HEK293 (cell line): ENCODE data around the gene KIAA0825.

Experiments used
- CTCF ChIA-PET: fragments of 350-600 bp; formaldehyde crosslinking; extraction: SDS; loops from one replicate; lab custom pipeline; 2021; ENCODE audit warnings: antibody characterized with exemption; lab: Yijun Ruan, JAX
- POLR2A ChIA-PET: fragments of 300-600 bp; formaldehyde crosslinking; extraction: SDS; loops from one replicate; lab custom pipeline; 2020; ENCODE audit warnings: antibody characterized with exemption, inconsistent platforms; lab: Yijun Ruan, JAX
- H3K27ac ChIP-seq: fragments of 200-500 bp; sonication (Bioruptor generic); 2 replicates; pipeline ENCODE4 v1.5.1; 2014; ENCODE audit warnings: low read depth, low read length, control low read depth, inconsistent platforms; ENCODE audit errors: extremely low read depth
- H3K36me3 ChIP-seq, 2 experiments: fragments of 200-500 bp in 1 of 2; sonication (Bioruptor generic) in 1 of 2; 1 replicate in 1 of 2; 2 replicates in 1 of 2; pipeline ENCODE4 v1.5.1; 2014 to 2017; ENCODE audit warnings: inconsistent platforms in 2 of 2, low read length in 2 of 2; ENCODE audit not compliant: control insufficient read depth in 2 of 2, insufficient read depth in 1 of 2
- H3K4me1 ChIP-seq: fragments of 200-500 bp; sonication (Bioruptor generic); 2 replicates; pipeline ENCODE4 v1.5.1; 2014; ENCODE audit warnings: mild to moderate bottlenecking, low read length, inconsistent platforms; ENCODE audit not compliant: control insufficient read depth, insufficient read depth
- H3K4me3 ChIP-seq: 2 replicates; pipeline ENCODE4 v1.5.1; 2011; ENCODE audit warnings: low read depth, mild to moderate bottlenecking, control low read depth, low read length, moderate library complexity
- H3K9me3 ChIP-seq: fragments of 200-500 bp; sonication (Bioruptor generic); 2 replicates; pipeline ENCODE4 v1.5.1; 2014; ENCODE audit warnings: low read depth, low read length, inconsistent platforms; ENCODE audit not compliant: control insufficient read depth, insufficient read depth
- AEBP2 ChIP-seq: fragments of 450-650 bp; formaldehyde crosslinking; IDR thresholded peaks from 2 replicates; pipeline ENCODE4 v1.5.1; 2016; ENCODE audit warnings: missing biosample characterization, missing genetic modification characterization, borderline replicate concordance
- EGR2 ChIP-seq: fragments of 450-650 bp; formaldehyde crosslinking; IDR thresholded peaks from 2 replicates; pipeline ENCODE4 v1.5.1; 2016; ENCODE audit warnings: low read depth, missing biosample characterization, missing genetic modification characterization
- PRDM2 ChIP-seq: fragments of 450-650 bp; formaldehyde crosslinking; IDR thresholded peaks from 2 replicates; pipeline ENCODE4 v1.5.1; 2016; ENCODE audit warnings: missing biosample characterization, missing genetic modification characterization, borderline replicate concordance
- ZBTB11 ChIP-seq: fragments of 450-650 bp; formaldehyde crosslinking; conservative IDR thresholded peaks from 2 replicates; pipeline ENCODE4 v1.5.1; 2016; ENCODE audit warnings: low read depth, missing biosample characterization, missing genetic modification characterization
- ZBTB17 ChIP-seq: fragments of 450-650 bp; formaldehyde crosslinking; IDR thresholded peaks from 2 replicates; pipeline ENCODE4 v1.5.1; 2016; ENCODE audit warnings: missing biosample characterization, missing genetic modification characterization
- ZFP3 ChIP-seq: fragments of 450-650 bp; formaldehyde crosslinking; IDR thresholded peaks from 2 replicates; pipeline ENCODE4 v1.5.1; 2016; ENCODE audit warnings: low read depth, missing biosample characterization, missing genetic modification characterization
- ZFP69B ChIP-seq: fragments of 450-650 bp; formaldehyde crosslinking; IDR thresholded peaks from 2 replicates; pipeline ENCODE4 v1.5.1; 2016; ENCODE audit warnings: missing biosample characterization, missing genetic modification characterization
- ZNF10 ChIP-seq: fragments of 450-650 bp; formaldehyde crosslinking; IDR thresholded peaks from 2 replicates; pipeline ENCODE4 v1.5.1; 2017; ENCODE audit warnings: missing biosample characterization, missing genetic modification characterization
- ZNF140 ChIP-seq: fragments of 450-650 bp; formaldehyde crosslinking; IDR thresholded peaks from 2 replicates; pipeline ENCODE4 v1.5.1; 2016; ENCODE audit warnings: missing biosample characterization, missing genetic modification characterization
- ZNF488 ChIP-seq: fragments of 450-650 bp; formaldehyde crosslinking; IDR thresholded peaks from 2 replicates; pipeline ENCODE4 v1.5.1; 2016; ENCODE audit warnings: missing biosample characterization, missing genetic modification characterization
- ZNF549 ChIP-seq: fragments of 450-650 bp; IDR thresholded peaks from 2 replicates; pipeline ENCODE4 v1.5.1; 2018; ENCODE audit warnings: missing biosample characterization, missing genetic modification characterization, mild to moderate bottlenecking, inconsistent platforms, moderate library complexity
- ZNF596 ChIP-seq: fragments of 450-650 bp; IDR thresholded peaks from 2 replicates; pipeline ENCODE4 v1.5.0; 2018; ENCODE audit warnings: missing biosample characterization, mild to moderate bottlenecking, missing genetic modification characterization, moderate library complexity
- ZNF645 ChIP-seq: fragments of 450-650 bp; formaldehyde crosslinking; IDR thresholded peaks from 2 replicates; pipeline ENCODE4; 2016; ENCODE audit warnings: missing biosample characterization, missing genetic modification characterization
- ZNF677 ChIP-seq: fragments of 450-650 bp; IDR thresholded peaks from 2 replicates; pipeline ENCODE4 v1.5.0; 2018; ENCODE audit warnings: missing biosample characterization, mild to moderate bottlenecking, missing genetic modification characterization, moderate library complexity
- ZNF768 ChIP-seq: fragments of 450-650 bp; formaldehyde crosslinking; IDR thresholded peaks from 2 replicates; pipeline ENCODE4 v1.5.1; 2018; ENCODE audit warnings: missing biosample characterization, mild to moderate bottlenecking, missing genetic modification characterization
- ZNF837 ChIP-seq: fragments of 450-650 bp; formaldehyde crosslinking; IDR thresholded peaks from 2 replicates; pipeline ENCODE4 v1.5.1; 2016; ENCODE audit warnings: missing biosample characterization, missing genetic modification characterization

Gene KIAA0825

GRCh38 chr5:94199566-94199965 is 418.8 kb downstream of the KIAA0825 start:
- Histone ChIP-seq H3K27ac (no peak overlapping the region), H3K9me3 (no peaks in the 10 kb centered on the region), H3K4me3 (no peak overlapping the region), H3K4me1 (no peaks in the 10 kb centered on the region), H3K36me3 (no peaks in the 10 kb centered on the region)
- ChIA-PET POLR2A (no interaction called here), CTCF (no interaction called here)
- TF ChIP-seq ZNF677 (tag by site-specific recombination) (no peak), ZFP69B (tag by site-specific recombination) (no peak), ZFP3 (tag by site-specific recombination) (no peak), ZNF837 (tag by site-specific recombination) (no peak), ZNF596 (tag by site-specific recombination) (no peak), ZNF645 (tag by site-specific recombination) (no peak)

- Histone ChIP-seq H3K36me3 (no peaks in the 10 kb centered on the region), H3K27ac (no peak overlapping the region), H3K9me3 (no peaks in the 10 kb centered on the region), H3K4me1 (no peaks in the 10 kb centered on the region), H3K4me3 (no peak overlapping the region)
- ChIA-PET CTCF (no interaction called here), POLR2A (no interaction called here)
- no peak for TF ChIP-seq ZNF10
- no peak for TF ChIP-seq PRDM2
- no peak for TF ChIP-seq ZBTB17 (tag by site-specific recombination)
- no peak for TF ChIP-seq ZNF488 (tag by site-specific recombination)
- no peak for TF ChIP-seq ZNF549
- TF ChIP-seq EGR2 (tag by site-specific recombination): no peak
- no peak for TF ChIP-seq ZNF768
- TF ChIP-seq ZBTB11 (tag by site-specific recombination): no peak
- TF ChIP-seq AEBP2 (tag by site-specific recombination): no peak
- TF ChIP-seq ZNF140 (tag by site-specific recombination): no peak
These were observed 420.4 kb downstream of the KIAA0825 start for GRCh38 chr5:94197970-94198369.
